ENCODE measurements around the gene CLUH.
"Not testable (repeated sequence)": the region's sequence is repeated elsewhere in the genome, so short reads cannot be mapped to it uniquely, and the experiment has no call there.

Gene CLUH

GRCh38 chr17:2703181-2703580 is 8.4 kb downstream of the CLUH start:
- TF ChIP-seq, protein P1, sequence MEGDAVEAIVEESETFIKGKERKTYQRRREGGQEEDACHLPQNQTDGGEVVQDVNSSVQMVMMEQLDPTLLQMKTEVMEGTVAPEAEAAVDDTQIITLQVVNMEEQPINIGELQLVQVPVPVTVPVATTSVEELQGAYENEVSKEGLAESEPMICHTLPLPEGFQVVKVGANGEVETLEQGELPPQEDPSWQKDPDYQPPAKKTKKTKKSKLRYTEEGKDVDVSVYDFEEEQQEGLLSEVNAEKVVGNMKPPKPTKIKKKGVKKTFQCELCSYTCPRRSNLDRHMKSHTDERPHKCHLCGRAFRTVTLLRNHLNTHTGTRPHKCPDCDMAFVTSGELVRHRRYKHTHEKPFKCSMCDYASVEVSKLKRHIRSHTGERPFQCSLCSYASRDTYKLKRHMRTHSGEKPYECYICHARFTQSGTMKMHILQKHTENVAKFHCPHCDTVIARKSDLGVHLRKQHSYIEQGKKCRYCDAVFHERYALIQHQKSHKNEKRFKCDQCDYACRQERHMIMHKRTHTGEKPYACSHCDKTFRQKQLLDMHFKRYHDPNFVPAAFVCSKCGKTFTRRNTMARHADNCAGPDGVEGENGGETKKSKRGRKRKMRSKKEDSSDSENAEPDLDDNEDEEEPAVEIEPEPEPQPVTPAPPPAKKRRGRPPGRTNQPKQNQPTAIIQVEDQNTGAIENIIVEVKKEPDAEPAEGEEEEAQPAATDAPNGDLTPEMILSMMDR (IDR thresholded peaks at IDR 0.05; ENCODE audit: borderline replicate concordance, control extremely low read depth, extremely low read depth, insufficient read depth, missing control alignments) = no peak
- DNase-seq (ENCODE audit: low spot score) = no peak
- in situ Hi-C loops (cut with MboI; ENCODE audit: low sequenced_read_pairs, unreplicated experiment) = no loop called here

DNA sequence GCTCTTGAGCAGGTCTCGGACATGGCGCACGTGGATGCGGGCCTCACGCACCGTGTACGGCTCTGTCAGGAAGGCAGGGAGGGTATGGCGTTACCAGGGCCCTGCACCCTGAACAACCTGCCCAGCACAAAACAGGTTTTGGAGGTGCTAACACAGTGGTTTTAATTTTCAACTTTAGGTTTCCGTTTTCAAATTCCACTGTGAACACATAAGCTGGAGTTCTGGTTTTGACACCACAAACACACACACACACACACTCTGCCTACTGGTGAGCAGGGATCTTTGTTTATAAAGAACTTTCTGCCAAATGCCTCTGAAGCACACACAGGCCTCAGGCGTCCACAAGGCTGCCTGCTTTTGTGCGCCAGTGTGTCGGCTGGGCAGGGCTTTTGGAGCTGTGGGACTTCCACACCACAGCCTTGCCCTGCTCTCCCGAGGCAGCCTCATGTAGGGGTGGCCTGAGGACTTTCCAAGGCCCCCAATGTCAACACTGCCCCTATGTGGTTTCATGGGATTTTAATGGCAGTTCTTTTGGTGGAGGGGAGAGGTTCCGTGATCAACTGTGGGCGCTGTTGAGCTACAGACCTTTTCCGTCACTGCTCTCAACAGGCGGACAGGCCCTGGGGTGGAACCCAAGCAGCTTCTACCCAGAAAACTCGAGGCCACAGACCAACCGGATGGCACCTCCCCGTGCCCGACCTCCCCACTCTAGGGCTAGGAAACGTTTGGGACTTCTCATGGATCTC is 9.4 kb downstream of the CLUH start:
- in situ Hi-C loops (cut with MboI; ENCODE audit: low sequenced_read_pairs, unreplicated experiment) = no loop called here
- no peak for DNase-seq (ENCODE audit: low spot score)
- TF ChIP-seq, protein P1 (IDR thresholded peaks at IDR 0.05; ENCODE audit: borderline replicate concordance, control extremely low read depth, extremely low read depth, insufficient read depth, missing control alignments) = no peak

GRCh38 chr17:2701161-2701995 is 10.2 kb downstream of the CLUH start:
- TF ChIP-seq, protein P1 (IDR thresholded peaks at IDR 0.05; ENCODE audit: borderline replicate concordance, control extremely low read depth, extremely low read depth, insufficient read depth, missing control alignments) = no peak
- no peak for DNase-seq (ENCODE audit: low spot score)
- in situ Hi-C loops (cut with MboI; ENCODE audit: low sequenced_read_pairs, unreplicated experiment) = no loop called here

DNA sequence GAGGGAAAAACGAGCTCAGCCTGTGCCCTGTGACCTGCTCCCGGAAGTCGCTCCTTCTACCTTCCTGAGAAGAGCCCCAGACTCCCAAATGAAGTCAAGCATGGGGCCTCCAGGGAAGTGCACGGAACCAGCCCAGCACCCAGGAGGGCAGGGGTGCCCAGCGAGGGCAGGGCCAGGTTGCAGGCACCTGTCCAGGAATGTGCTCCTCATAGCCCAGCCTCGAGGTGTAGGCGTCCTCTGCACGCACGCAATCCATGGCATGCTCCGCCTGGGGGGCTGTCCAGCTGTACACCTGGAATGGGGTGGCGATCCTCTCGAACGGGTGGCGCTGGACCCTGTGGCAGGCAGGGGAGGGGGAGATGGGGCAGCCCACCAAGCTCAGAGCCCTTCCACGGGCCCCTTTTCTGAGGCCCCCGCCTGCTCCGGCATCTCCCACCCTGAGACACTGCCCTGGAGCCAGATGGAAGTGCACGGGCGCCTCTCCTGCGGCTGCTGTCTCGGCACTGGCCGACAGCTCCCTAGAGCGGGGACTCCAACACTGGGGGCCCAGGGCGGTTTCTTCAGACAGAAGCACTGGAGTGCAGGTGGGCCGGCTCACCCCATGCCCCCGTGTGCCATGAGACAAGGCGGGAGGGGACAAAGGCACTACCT is 10.9 kb downstream of the CLUH start:
- in situ Hi-C loops (cut with MboI; ENCODE audit: low sequenced_read_pairs, unreplicated experiment) = no loop called here
- TF ChIP-seq, protein P1 (IDR thresholded peaks at IDR 0.05; ENCODE audit: borderline replicate concordance, control extremely low read depth, extremely low read depth, insufficient read depth, missing control alignments) = no peak
- DNase-seq (ENCODE audit: low spot score) = no peak

GRCh38 chr17:2700030-2700490 is 11.5 kb downstream of the CLUH start:
- TF ChIP-seq, protein P1 (IDR thresholded peaks at IDR 0.05; ENCODE audit: borderline replicate concordance, control extremely low read depth, extremely low read depth, insufficient read depth, missing control alignments) = no peak
- no peak for DNase-seq (ENCODE audit: low spot score)
- in situ Hi-C loops (cut with MboI; ENCODE audit: low sequenced_read_pairs, unreplicated experiment) = no loop called here

- DNase-seq (ENCODE audit: low spot score); in situ Hi-C loops (cut with MboI; ENCODE audit: low sequenced_read_pairs, unreplicated experiment): not testable (repeated sequence)
These were observed 12.3 kb downstream of the CLUH start for GRCh38 chr17:2699216-2699805.

Measured in GM13976 (cell line).